NCI-H1930 (cell line): ENCODE measurements around the gene POLDIP2.

Source experiments
- DNase-seq, 2 experiments: peaks; one replicate each; lab custom pipeline; 2025; lab: John Stamatoyannopoulos, UW

The POLDIP2 gene

GRCh38 chr17:28317099-28317965 is 40.0 kb downstream of the POLDIP2 start:
- DNase-seq: no peak

GRCh38 chr17:28315846-28316705 is 41.3 kb downstream of the POLDIP2 start:
- no peak for DNase-seq

- DNase-seq: no peak
These were observed 43.5 kb downstream of the POLDIP2 start for GRCh38 chr17:28313841-28314240.

GRCh38 chr17:28306954-28307401 is 50.3 kb downstream of the POLDIP2 start:
- DNase-seq: no peak

GRCh38 chr17:28298449-28298848 is 58.9 kb downstream of the POLDIP2 start:
- no peak for DNase-seq
